Measurements from ENCODE around the gene CYB5D1. TPM values are rescaled to one million over a fixed set of nuclear protein-coding genes. Genes with fewer than 3 reads are reported as not detected.

CYB5D1 gene
- total RNA-seq, 1 donor = 11.2 TPM

- no peak for TF ChIP-seq CTCF (IDR thresholded peaks at IDR 0.05; ENCODE audit: insufficient read depth, low read depth, low read length)
- H3K4me3 ChIP-seq (ENCODE audit: low read depth, low read length) = no peak overlapping the region
- no peak for DNase-seq (ENCODE audit: low read depth)
Measured at GRCh38 chr17:7850701-7851437, 6.9 kb upstream of the CYB5D1 start.

GRCh38 chr17:7851438-7852261 lies 6.2 kb upstream of the CYB5D1 start:
- H3K4me3 ChIP-seq (ENCODE audit: low read depth, low read length) = no peak overlapping the region
- TF ChIP-seq CTCF (IDR thresholded peaks at IDR 0.05; ENCODE audit: insufficient read depth, low read depth, low read length) = peak; percentile 92
- peak; percentile 86 for DNase-seq (ENCODE audit: low read depth)

- H3K4me3 ChIP-seq (ENCODE audit: low read depth, low read length) = no peak overlapping the region
- DNase-seq (ENCODE audit: low read depth) = no peak
- no peak for TF ChIP-seq CTCF (IDR thresholded peaks at IDR 0.05; ENCODE audit: insufficient read depth, low read depth, low read length)
Measured at GRCh38 chr17:7852262-7852670, 5.5 kb upstream of the CYB5D1 start.

- DNase-seq (ENCODE audit: low read depth) = no peak
- TF ChIP-seq CTCF (IDR thresholded peaks at IDR 0.05; ENCODE audit: insufficient read depth, low read depth, low read length) = no peak
- no peak overlapping the region for H3K4me3 ChIP-seq (ENCODE audit: low read depth, low read length)
Measured at GRCh38 chr17:7852919-7853690, 4.7 kb upstream of the CYB5D1 start.

GRCh38 chr17:7853691-7854038 lies 4.1 kb upstream of the CYB5D1 start:
- TF ChIP-seq CTCF (IDR thresholded peaks at IDR 0.05; ENCODE audit: insufficient read depth, low read depth, low read length) = no peak
- no peak overlapping the region for H3K4me3 ChIP-seq (ENCODE audit: low read depth, low read length)
- no peak for DNase-seq (ENCODE audit: low read depth)

- peak overlapping the region; percentile 82 for H3K4me3 ChIP-seq (ENCODE audit: low read depth, low read length)
- TF ChIP-seq CTCF (IDR thresholded peaks at IDR 0.05; ENCODE audit: insufficient read depth, low read depth, low read length) = no peak
- no peak for DNase-seq (ENCODE audit: low read depth)
Measured at GRCh38 chr17:7854078-7854777, 3.6 kb upstream of the CYB5D1 start.
